WTC11 (cell line): Measurements from ENCODE around the gene PLXDC1.

Experiments
- CBFB ChIP-seq: sonication (generic); formaldehyde crosslinking; IDR thresholded peaks from 2 replicates; pipeline ENCODE4 v1.8.1; 2022; ENCODE audit warnings: mild to moderate bottlenecking, low read depth, missing genetic modification reagents
- CREB1 ChIP-seq: sonication (generic); formaldehyde crosslinking; IDR thresholded peaks from 2 replicates; pipeline ENCODE4 v1.8.0; 2023; ENCODE audit warnings: mild to moderate bottlenecking, missing genetic modification reagents
- CTCF ChIP-seq: fragments of 200-600 bp; IDR thresholded peaks from 2 replicates; pipeline ENCODE4 v1.8.0; 2022; ENCODE audit warnings: antibody characterized with exemption
- MAX ChIP-seq: sonication (generic); formaldehyde crosslinking; IDR thresholded peaks from 2 replicates; pipeline ENCODE4 v1.8.0; 2022; ENCODE audit warnings: mild to moderate bottlenecking, missing genetic modification reagents
- NFYB ChIP-seq: sonication (generic); formaldehyde crosslinking; conservative IDR thresholded peaks from 2 replicates; pipeline ENCODE4 v1.8.0; 2022; ENCODE audit warnings: low read depth, missing genetic modification reagents
- NR3C1 ChIP-seq: sonication (generic); formaldehyde crosslinking; conservative IDR thresholded peaks from 2 replicates; pipeline ENCODE4 v1.8.1; 2023; ENCODE audit warnings: low read depth, mild to moderate bottlenecking, missing genetic modification reagents
- SP1 ChIP-seq: sonication (generic); formaldehyde crosslinking; conservative IDR thresholded peaks from 2 replicates; pipeline ENCODE4 v1.8.1; 2022; ENCODE audit warnings: missing genetic modification reagents
- ZNF121 ChIP-seq: sonication (generic); formaldehyde crosslinking; IDR thresholded peaks from 2 replicates; pipeline ENCODE4 v1.8.0; 2023; ENCODE audit warnings: missing genetic modification reagents
- ZNF138 ChIP-seq: sonication (generic); formaldehyde crosslinking; conservative IDR thresholded peaks from 2 replicates; pipeline ENCODE4 v1.8.1; 2022; ENCODE audit warnings: mild to moderate bottlenecking, moderate library complexity, missing genetic modification reagents
- ZNF416 ChIP-seq: fragments of 250-450 bp; sonication (Bioruptor Pico); IDR thresholded peaks from 2 replicates; pipeline ENCODE4 v1.9.0; 2021; ENCODE audit warnings: mild to moderate bottlenecking, inconsistent platforms
- TF ChIP-seq, protein P1 (sequence below): sonication (generic); formaldehyde crosslinking; conservative IDR thresholded peaks from 2 replicates; pipeline ENCODE4 v1.8.1; 2022; ENCODE audit warnings: mild to moderate bottlenecking, missing genetic modification reagents
- TF ChIP-seq, protein P2 (sequence below): sonication (generic); formaldehyde crosslinking; IDR thresholded peaks from 2 replicates; pipeline ENCODE4 v1.8.1; 2023; ENCODE audit warnings: mild to moderate bottlenecking, missing genetic modification reagents
- TF ChIP-seq, protein P3 (sequence below): sonication (generic); formaldehyde crosslinking; IDR thresholded peaks from 2 replicates; pipeline ENCODE4 v1.8.0; 2023; ENCODE audit warnings: missing genetic modification reagents
- TF ChIP-seq, protein P4 (sequence below): sonication (generic); formaldehyde crosslinking; IDR thresholded peaks from 2 replicates; pipeline ENCODE4 v1.8.1; 2023; ENCODE audit warnings: mild to moderate bottlenecking, missing genetic modification reagents, moderate library complexity

GRCh38 chr17:39092692-39093230, 58.7 kb downstream of the PLXDC1 start:
- TF ChIP-seq CTCF (no peak), CBFB (no peak), MAX (CRISPR knock-in tag) (no peak), ZNF138 (CRISPR knock-in tag) (no peak), CREB1 (CRISPR knock-in tag) (no peak), SP1 (no peak), ZNF121 (CRISPR knock-in tag) (no peak), ZNF416 (CRISPR knock-in tag) (no peak), NFYB (CRISPR knock-in tag) (no peak), NR3C1 (CRISPR knock-in tag) (no peak)
- TF ChIP-seq, protein P1, sequence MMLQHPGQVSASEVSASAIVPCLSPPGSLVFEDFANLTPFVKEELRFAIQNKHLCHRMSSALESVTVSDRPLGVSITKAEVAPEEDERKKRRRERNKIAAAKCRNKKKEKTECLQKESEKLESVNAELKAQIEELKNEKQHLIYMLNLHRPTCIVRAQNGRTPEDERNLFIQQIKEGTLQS (CRISPR knock-in tag): no peak
- TF ChIP-seq, protein P2, sequence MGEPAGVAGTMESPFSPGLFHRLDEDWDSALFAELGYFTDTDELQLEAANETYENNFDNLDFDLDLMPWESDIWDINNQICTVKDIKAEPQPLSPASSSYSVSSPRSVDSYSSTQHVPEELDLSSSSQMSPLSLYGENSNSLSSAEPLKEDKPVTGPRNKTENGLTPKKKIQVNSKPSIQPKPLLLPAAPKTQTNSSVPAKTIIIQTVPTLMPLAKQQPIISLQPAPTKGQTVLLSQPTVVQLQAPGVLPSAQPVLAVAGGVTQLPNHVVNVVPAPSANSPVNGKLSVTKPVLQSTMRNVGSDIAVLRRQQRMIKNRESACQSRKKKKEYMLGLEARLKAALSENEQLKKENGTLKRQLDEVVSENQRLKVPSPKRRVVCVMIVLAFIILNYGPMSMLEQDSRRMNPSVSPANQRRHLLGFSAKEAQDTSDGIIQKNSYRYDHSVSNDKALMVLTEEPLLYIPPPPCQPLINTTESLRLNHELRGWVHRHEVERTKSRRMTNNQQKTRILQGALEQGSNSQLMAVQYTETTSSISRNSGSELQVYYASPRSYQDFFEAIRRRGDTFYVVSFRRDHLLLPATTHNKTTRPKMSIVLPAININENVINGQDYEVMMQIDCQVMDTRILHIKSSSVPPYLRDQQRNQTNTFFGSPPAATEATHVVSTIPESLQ (CRISPR knock-in tag): no peak
- TF ChIP-seq, protein P3, sequence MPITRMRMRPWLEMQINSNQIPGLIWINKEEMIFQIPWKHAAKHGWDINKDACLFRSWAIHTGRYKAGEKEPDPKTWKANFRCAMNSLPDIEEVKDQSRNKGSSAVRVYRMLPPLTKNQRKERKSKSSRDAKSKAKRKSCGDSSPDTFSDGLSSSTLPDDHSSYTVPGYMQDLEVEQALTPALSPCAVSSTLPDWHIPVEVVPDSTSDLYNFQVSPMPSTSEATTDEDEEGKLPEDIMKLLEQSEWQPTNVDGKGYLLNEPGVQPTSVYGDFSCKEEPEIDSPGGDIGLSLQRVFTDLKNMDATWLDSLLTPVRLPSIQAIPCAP: no peak
- TF ChIP-seq, protein P4, sequence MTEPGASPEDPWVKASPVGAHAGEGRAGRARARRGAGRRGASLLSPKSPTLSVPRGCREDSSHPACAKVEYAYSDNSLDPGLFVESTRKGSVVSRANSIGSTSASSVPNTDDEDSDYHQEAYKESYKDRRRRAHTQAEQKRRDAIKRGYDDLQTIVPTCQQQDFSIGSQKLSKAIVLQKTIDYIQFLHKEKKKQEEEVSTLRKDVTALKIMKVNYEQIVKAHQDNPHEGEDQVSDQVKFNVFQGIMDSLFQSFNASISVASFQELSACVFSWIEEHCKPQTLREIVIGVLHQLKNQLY (CRISPR knock-in tag): no peak
